ENCODE results near the gene PPM1L.
"Not testable (repeated sequence)": the region's sequence is repeated elsewhere in the genome, so short reads cannot be mapped to it uniquely, and the experiment has no call there.

The PPM1L gene

GRCh38 chr3:160973067-160973809 lies 217.2 kb downstream of the PPM1L start:
- H3K4me3 ChIP-seq (ENCODE audit: low read length): no peak overlapping the region
- no peak overlapping the region for H3K9ac ChIP-seq (ENCODE audit: low read depth, low read length)
- H3K27me3 ChIP-seq (ENCODE audit: insufficient read depth, low read length): no peaks in the 10 kb centered on the region
- peaks cover 8% of the 10 kb centered on the region; the same call in 1 of the 2 replicates for H3K4me1 ChIP-seq (ENCODE audit: insufficient read depth, low read length)
- no peaks in the 10 kb centered on the region for H3K9me3 ChIP-seq (ENCODE audit: insufficient read depth, low read depth, low read length)
- H3K36me3 ChIP-seq (ENCODE audit: insufficient read depth, low read depth, low read length): no peaks in the 10 kb centered on the region
- H3K27ac ChIP-seq (ENCODE audit: low read length): no peak overlapping the region

- no peaks in the 10 kb centered on the region for H3K27me3 ChIP-seq (ENCODE audit: insufficient read depth, low read length)
- H3K4me3 ChIP-seq (ENCODE audit: low read length): no peak overlapping the region
- H3K9me3 ChIP-seq (ENCODE audit: insufficient read depth, low read depth, low read length): 0 out of 2 replicates have a peak, but pooled peaks cover under 1% of the 10 kb centered on the region
- no peaks in the 10 kb centered on the region for H3K4me1 ChIP-seq (ENCODE audit: insufficient read depth, low read length)
- no peak overlapping the region for H3K9ac ChIP-seq (ENCODE audit: low read depth, low read length)
- H3K36me3 ChIP-seq (ENCODE audit: insufficient read depth, low read depth, low read length): no peaks in the 10 kb centered on the region
- no peak overlapping the region for H3K27ac ChIP-seq (ENCODE audit: low read length)
Measured at GRCh38 chr3:160977773-160978172, 221.7 kb downstream of the PPM1L start.

- Histone ChIP-seq H3K9me3 (ENCODE audit: insufficient read depth, low read depth, low read length) (peaks cover 16% of the 10 kb centered on the region), H3K9ac (ENCODE audit: low read depth, low read length) (no peak overlapping the region), H3K4me1 (ENCODE audit: insufficient read depth, low read length) (no peaks in the 10 kb centered on the region; the same call in 1 of the 2 replicates), H3K36me3 (ENCODE audit: insufficient read depth, low read depth, low read length) (no peaks in the 10 kb centered on the region), H3K27me3 (ENCODE audit: insufficient read depth, low read length) (no peaks in the 10 kb centered on the region), H3K4me3 (ENCODE audit: low read length) (no peak overlapping the region), H3K27ac (ENCODE audit: low read length) (no peak overlapping the region)
Measured at GRCh38 chr3:160980740-160981139, 224.7 kb downstream of the PPM1L start.

- Histone ChIP-seq H3K27ac (ENCODE audit: low read length) (no peak overlapping the region), H3K4me1 (ENCODE audit: insufficient read depth, low read length) (no peaks in the 10 kb centered on the region; the same call in 1 of the 2 replicates), H3K9me3 (ENCODE audit: insufficient read depth, low read depth, low read length) (peaks cover 16% of the 10 kb centered on the region), H3K9ac (ENCODE audit: low read depth, low read length) (no peak overlapping the region), H3K27me3 (ENCODE audit: insufficient read depth, low read length) (no peaks in the 10 kb centered on the region), H3K4me3 (ENCODE audit: low read length) (no peak overlapping the region), H3K36me3 (ENCODE audit: insufficient read depth, low read depth, low read length) (no peaks in the 10 kb centered on the region)
Measured at GRCh38 chr3:160981217-160981938, 225.3 kb downstream of the PPM1L start.

GRCh38 chr3:160982491-160982890 lies 226.5 kb downstream of the PPM1L start:
- Histone ChIP-seq H3K4me1 (ENCODE audit: insufficient read depth, low read length) (no peaks in the 10 kb centered on the region; the same call in 1 of the 2 replicates), H3K27me3 (ENCODE audit: insufficient read depth, low read length) (no peaks in the 10 kb centered on the region), H3K27ac (ENCODE audit: low read length) (no peak overlapping the region), H3K4me3 (ENCODE audit: low read length) (no peak overlapping the region), H3K9me3 (ENCODE audit: insufficient read depth, low read depth, low read length) (peaks cover 16% of the 10 kb centered on the region), H3K9ac (ENCODE audit: low read depth, low read length) (no peak overlapping the region), H3K36me3 (ENCODE audit: insufficient read depth, low read depth, low read length) (no peaks in the 10 kb centered on the region)

- H3K27ac ChIP-seq (ENCODE audit: low read length); H3K4me1 ChIP-seq (ENCODE audit: insufficient read depth, low read length); H3K36me3 ChIP-seq (ENCODE audit: insufficient read depth, low read depth, low read length); H3K9ac ChIP-seq (ENCODE audit: low read depth, low read length); H3K4me3 ChIP-seq (ENCODE audit: low read length); H3K27me3 ChIP-seq (ENCODE audit: insufficient read depth, low read length): not testable (repeated sequence)
- peaks cover 16% of the 10 kb centered on the region for H3K9me3 ChIP-seq (ENCODE audit: insufficient read depth, low read depth, low read length)
Measured at GRCh38 chr3:160983900-160984299, 227.9 kb downstream of the PPM1L start.

GRCh38 chr3:160986069-160986468 lies 230.0 kb downstream of the PPM1L start:
- Histone ChIP-seq H3K36me3 (ENCODE audit: insufficient read depth, low read depth, low read length) (no peaks in the 10 kb centered on the region), H3K27ac (ENCODE audit: low read length) (no peak overlapping the region), H3K27me3 (ENCODE audit: insufficient read depth, low read length) (no peaks in the 10 kb centered on the region), H3K4me1 (ENCODE audit: insufficient read depth, low read length) (no peaks in the 10 kb centered on the region; the same call in 1 of the 2 replicates), H3K9me3 (ENCODE audit: insufficient read depth, low read depth, low read length) (peaks cover 16% of the 10 kb centered on the region), H3K9ac (ENCODE audit: low read depth, low read length) (no peak overlapping the region), H3K4me3 (ENCODE audit: low read length) (no peak overlapping the region)

GRCh38 chr3:160987982-160988964 lies 232.2 kb downstream of the PPM1L start:
- no peaks in the 10 kb centered on the region; the same call in 1 of the 2 replicates for H3K4me1 ChIP-seq (ENCODE audit: insufficient read depth, low read length)
- no peak overlapping the region for H3K9ac ChIP-seq (ENCODE audit: low read depth, low read length)
- no peak overlapping the region for H3K4me3 ChIP-seq (ENCODE audit: low read length)
- no peaks in the 10 kb centered on the region for H3K36me3 ChIP-seq (ENCODE audit: insufficient read depth, low read depth, low read length)
- H3K27ac ChIP-seq (ENCODE audit: low read length): no peak overlapping the region
- peaks cover 11% of the 10 kb centered on the region for H3K9me3 ChIP-seq (ENCODE audit: insufficient read depth, low read depth, low read length)
- H3K27me3 ChIP-seq (ENCODE audit: insufficient read depth, low read length): no peaks in the 10 kb centered on the region

GRCh38 chr3:160990446-160990845 lies 234.4 kb downstream of the PPM1L start:
- H3K4me3 ChIP-seq (ENCODE audit: low read length): no peak overlapping the region
- no peaks in the 10 kb centered on the region for H3K9me3 ChIP-seq (ENCODE audit: insufficient read depth, low read depth, low read length)
- no peak overlapping the region for H3K27ac ChIP-seq (ENCODE audit: low read length)
- H3K4me1 ChIP-seq (ENCODE audit: insufficient read depth, low read length): no peaks in the 10 kb centered on the region
- no peak overlapping the region for H3K9ac ChIP-seq (ENCODE audit: low read depth, low read length)
- H3K27me3 ChIP-seq (ENCODE audit: insufficient read depth, low read length): no peaks in the 10 kb centered on the region
- no peaks in the 10 kb centered on the region for H3K36me3 ChIP-seq (ENCODE audit: insufficient read depth, low read depth, low read length)

GRCh38 chr3:160992712-160993111 lies 236.7 kb downstream of the PPM1L start:
- H3K4me1 ChIP-seq (ENCODE audit: insufficient read depth, low read length): no peaks in the 10 kb centered on the region
- no peak overlapping the region for H3K27ac ChIP-seq (ENCODE audit: low read length)
- H3K27me3 ChIP-seq (ENCODE audit: insufficient read depth, low read length): no peaks in the 10 kb centered on the region
- no peaks in the 10 kb centered on the region for H3K9me3 ChIP-seq (ENCODE audit: insufficient read depth, low read depth, low read length)
- no peak overlapping the region for H3K9ac ChIP-seq (ENCODE audit: low read depth, low read length)
- H3K4me3 ChIP-seq (ENCODE audit: low read length): no peak overlapping the region
- H3K36me3 ChIP-seq (ENCODE audit: insufficient read depth, low read depth, low read length): no peaks in the 10 kb centered on the region

- Histone ChIP-seq H3K27ac (ENCODE audit: low read length) (no peak overlapping the region), H3K4me3 (ENCODE audit: low read length) (no peak overlapping the region), H3K27me3 (ENCODE audit: insufficient read depth, low read length) (no peaks in the 10 kb centered on the region), H3K9me3 (ENCODE audit: insufficient read depth, low read depth, low read length) (no peaks in the 10 kb centered on the region), H3K36me3 (ENCODE audit: insufficient read depth, low read depth, low read length) (no peaks in the 10 kb centered on the region), H3K4me1 (ENCODE audit: insufficient read depth, low read length) (no peaks in the 10 kb centered on the region; the same call in 1 of the 2 replicates), H3K9ac (ENCODE audit: low read depth, low read length) (no peak overlapping the region)
Measured at GRCh38 chr3:160996811-160997210, 240.8 kb downstream of the PPM1L start.
